Mucosa of rectum (tissue), 2 donors: ENCODE measurements around the gene CRYBG2.
"Not testable (repeated sequence)": the region's sequence is repeated elsewhere in the genome, so short reads cannot be mapped to it uniquely, and the experiment has no call there.

Source experiments
- H3K27ac ChIP-seq, 2 donors: one replicate each; pipeline ENCODE4 v1.7.0; 2013; ENCODE audit warnings: inconsistent platforms in 2 of 2, low read depth in 2 of 2, low read length in 2 of 2
- H3K27me3 ChIP-seq, 2 donors: one replicate each; pipeline ENCODE4 v1.7.0; 2013; ENCODE audit warnings: low read length in 2 of 2; ENCODE audit not compliant: control insufficient read depth in 2 of 2, insufficient read depth in 2 of 2
- H3K36me3 ChIP-seq, 2 donors: one replicate each; pipeline ENCODE4 v1.7.0; 2013; ENCODE audit warnings: low read length in 2 of 2; ENCODE audit not compliant: control insufficient read depth in 2 of 2, insufficient read depth in 2 of 2
- H3K4me1 ChIP-seq, 2 donors: one replicate each; pipeline ENCODE4 v1.7.0; 2013; ENCODE audit warnings: low read length in 2 of 2, mild to moderate bottlenecking in 1 of 2; ENCODE audit not compliant: control insufficient read depth in 2 of 2, insufficient read depth in 2 of 2
- H3K4me3 ChIP-seq, 2 donors: one replicate each; pipeline ENCODE4 v1.7.0; 2013; ENCODE audit warnings: low read length in 2 of 2
- H3K9ac ChIP-seq, 2 donors: one replicate each; pipeline ENCODE4 v1.7.0; 2013; ENCODE audit warnings: low read length in 2 of 2, low read depth in 1 of 2, mild to moderate bottlenecking in 1 of 2
- H3K9me3 ChIP-seq, 2 donors: one replicate each; pipeline ENCODE4 v1.7.0; 2013; ENCODE audit warnings: low read length in 2 of 2; ENCODE audit not compliant: control insufficient read depth in 2 of 2
- donor health status: healthy.
- donor health status: Normal muscosa, but diverticular disease.

Gene CRYBG2

DNA sequence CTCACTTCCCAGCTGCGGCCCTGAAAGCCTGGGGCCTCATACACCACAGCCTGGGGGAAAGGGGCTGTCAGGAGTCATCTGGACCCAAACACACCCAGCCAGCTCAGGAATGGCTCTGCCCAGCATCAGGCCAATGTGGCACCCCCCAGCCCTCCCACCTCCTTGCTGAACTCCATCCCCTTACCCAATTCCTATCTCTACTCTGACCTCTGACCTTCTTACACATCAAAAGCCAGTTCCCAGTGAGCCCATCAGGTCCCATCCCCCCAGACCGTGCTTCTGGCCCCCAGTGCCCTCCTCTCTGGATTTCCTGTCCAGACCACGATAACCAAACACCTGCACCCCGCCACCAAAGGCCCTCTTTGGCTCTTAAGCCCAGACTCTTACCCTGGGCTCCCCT is 16.3 kb downstream of the CRYBG2 start:
- H3K9ac ChIP-seq: no peak overlapping the region
- H3K4me1 ChIP-seq: peaks cover 4 to 7% of the 10 kb centered on the region in 2 donors
- H3K36me3 ChIP-seq: no peaks in the 10 kb centered on the region
- H3K4me3 ChIP-seq: no peak overlapping the region
- H3K27ac ChIP-seq: no peak overlapping the region
- H3K27me3 ChIP-seq: no peaks in the 10 kb centered on the region
- no peaks in the 10 kb centered on the region for H3K9me3 ChIP-seq

DNA sequence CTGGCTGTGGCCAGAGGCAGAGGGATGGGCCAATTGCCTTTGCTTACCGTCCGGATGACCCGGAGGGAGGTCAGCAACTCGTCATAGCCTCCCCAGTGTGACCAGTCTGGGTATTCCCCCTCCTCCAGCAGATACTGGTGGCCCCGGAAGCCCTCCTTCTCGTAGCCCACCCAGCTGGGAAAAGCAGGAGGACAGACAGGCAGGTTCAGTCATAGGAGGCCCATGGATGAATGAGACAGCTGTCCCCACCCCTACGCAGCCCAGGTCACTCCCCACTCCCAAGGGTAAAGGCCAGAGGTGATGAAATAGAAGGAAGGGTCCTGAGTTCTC is 16.8 kb downstream of the CRYBG2 start:
- Histone ChIP-seq H3K9ac (peak overlapping the region in 1 of 2 donors; percentile 13), H3K27ac (no peak overlapping the region), H3K4me1 (peaks cover 4 to 7% of the 10 kb centered on the region in 2 donors), H3K9me3 (no peaks in the 10 kb centered on the region), H3K27me3 (no peaks in the 10 kb centered on the region), H3K36me3 (no peaks in the 10 kb centered on the region), H3K4me3 (no peak overlapping the region)

DNA sequence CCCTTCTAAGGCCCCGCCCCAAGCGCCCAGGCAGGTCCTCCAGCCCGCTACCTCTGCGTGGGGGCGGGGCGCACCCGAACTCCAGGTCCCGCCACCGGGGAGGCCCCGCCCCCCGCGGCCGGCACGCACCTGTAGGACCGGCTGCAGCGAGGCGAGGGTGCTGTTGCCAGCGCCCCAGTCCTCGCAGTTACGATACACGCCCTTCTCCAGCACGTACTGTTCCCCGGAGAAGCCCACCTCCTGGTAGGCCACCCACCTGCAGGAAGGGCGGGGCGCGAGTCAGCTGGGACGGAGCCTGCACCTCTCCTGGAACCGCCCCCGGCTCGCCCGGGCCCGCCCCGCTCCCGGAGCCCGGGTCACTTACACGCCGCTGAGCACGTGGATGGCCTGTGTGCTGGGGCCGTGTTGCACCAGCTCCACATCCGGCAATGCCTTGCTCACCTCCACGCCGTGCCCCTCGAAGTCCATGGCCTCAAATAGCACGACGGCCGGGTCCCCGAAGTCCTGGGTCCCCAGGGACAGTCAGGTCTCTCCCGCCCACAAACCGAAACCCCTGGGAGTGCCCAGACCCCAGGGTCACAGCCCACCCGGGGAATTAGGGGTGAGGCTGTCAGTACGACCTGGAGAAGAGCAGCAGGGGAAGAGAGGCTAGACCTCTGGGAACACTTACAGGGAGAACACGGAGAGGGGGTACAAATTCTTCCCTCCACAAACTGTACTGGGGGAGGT is 17.3 kb downstream of the CRYBG2 start:
- Histone ChIP-seq H3K27ac (peak overlapping the region in 1 of 2 donors; percentile 48), H3K9me3 (no peaks in the 10 kb centered on the region), H3K4me3 (peak overlapping the region; percentile 82 to 83), H3K9ac (peak overlapping the region in 1 of 2 donors; percentile 13), H3K27me3 (no peaks in the 10 kb centered on the region), H3K36me3 (no peaks in the 10 kb centered on the region), H3K4me1 (peaks cover 4 to 7% of the 10 kb centered on the region in 2 donors)

DNA sequence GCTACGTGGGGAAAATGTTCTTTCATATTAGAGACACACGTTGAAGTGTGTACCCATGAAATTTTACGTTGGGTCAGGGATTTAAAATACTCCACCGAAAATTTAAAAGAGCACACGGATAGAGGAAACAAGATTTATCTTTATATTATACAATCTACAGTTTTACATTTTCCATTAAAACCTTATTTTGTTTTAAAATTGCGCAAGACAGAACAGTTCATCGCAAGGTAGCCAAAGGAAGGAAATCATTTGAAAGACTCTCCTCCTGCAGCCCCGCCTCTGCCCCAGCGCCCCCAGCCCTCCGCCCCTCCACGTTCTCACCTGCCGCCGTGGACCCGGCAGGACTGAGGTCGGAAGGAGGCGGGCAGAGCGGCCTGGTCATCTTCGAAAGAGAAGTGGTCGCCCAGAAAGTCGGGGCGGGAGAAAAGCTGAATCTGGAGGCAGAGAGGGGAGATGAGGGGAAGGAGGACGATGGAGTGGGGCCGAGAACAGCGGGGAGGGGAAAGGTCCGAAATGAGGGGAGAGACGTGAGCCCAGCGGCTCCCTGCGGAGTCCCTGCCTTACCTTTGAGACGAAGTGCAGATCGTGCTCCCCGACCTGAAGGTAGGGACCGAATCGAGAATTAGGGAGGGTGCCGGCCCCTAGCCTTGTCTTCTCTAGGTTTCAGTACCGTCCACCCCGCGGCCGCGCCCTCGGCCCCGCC is 18.0 kb downstream of the CRYBG2 start:
- no peaks in the 10 kb centered on the region for H3K36me3 ChIP-seq
- peak overlapping the region; percentile 82 to 83 for H3K4me3 ChIP-seq
- peak overlapping the region; percentile 24 to 54 for H3K9ac ChIP-seq
- H3K27ac ChIP-seq: peak overlapping the region in 1 of 2 donors; percentile 48
- H3K27me3 ChIP-seq: no peaks in the 10 kb centered on the region
- H3K4me1 ChIP-seq: peaks cover 4 to 7% of the 10 kb centered on the region in 2 donors
- no peaks in the 10 kb centered on the region for H3K9me3 ChIP-seq

DNA sequence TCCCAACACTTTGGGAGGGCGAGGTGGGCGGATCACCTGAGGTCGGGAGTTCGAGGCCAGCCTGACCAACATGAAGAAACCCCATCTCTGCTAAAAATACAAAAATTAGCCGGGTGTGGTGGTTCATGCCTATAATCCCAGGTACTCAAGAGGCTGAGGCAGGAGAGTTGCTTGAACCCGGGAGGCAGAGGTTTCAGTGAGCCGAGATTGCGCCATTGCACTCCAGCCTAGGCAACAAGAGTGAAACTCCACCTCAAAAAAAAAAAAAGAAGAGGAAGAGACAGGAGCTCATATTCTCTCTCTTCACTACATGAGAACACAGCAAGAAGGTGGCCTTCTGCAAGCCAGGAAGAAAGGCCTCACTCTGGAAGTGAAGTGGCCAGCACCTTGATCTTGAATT is 20.6 kb downstream of the CRYBG2 start:
- H3K9me3 ChIP-seq, H3K9ac ChIP-seq, H3K4me1 ChIP-seq, H3K4me3 ChIP-seq, H3K27me3 ChIP-seq, H3K36me3 ChIP-seq, H3K27ac ChIP-seq: not testable (repeated sequence)

DNA sequence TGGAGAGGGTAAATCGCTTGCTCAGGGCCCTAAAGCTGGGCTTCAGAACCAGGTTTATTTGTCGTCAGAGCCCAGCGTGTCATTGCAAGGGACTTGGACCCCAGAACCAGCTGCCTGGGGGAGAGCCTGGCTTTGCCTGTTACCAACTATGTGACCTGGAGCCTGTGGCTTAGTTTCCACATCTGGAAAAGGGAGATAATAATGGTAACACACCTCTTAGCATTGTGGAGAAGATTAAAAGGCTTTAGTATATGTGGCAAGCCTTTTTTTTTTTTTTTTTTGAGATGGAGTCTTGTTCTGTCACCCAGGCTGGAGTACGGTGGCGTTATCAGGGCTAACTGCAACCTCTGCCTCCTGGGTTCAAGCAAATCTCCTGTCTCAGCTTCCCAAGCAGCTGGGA is 23.7 kb downstream of the CRYBG2 start:
- Histone ChIP-seq H3K9ac (no peak overlapping the region), H3K27me3 (no peaks in the 10 kb centered on the region), H3K36me3 (no peaks in the 10 kb centered on the region)

DNA sequence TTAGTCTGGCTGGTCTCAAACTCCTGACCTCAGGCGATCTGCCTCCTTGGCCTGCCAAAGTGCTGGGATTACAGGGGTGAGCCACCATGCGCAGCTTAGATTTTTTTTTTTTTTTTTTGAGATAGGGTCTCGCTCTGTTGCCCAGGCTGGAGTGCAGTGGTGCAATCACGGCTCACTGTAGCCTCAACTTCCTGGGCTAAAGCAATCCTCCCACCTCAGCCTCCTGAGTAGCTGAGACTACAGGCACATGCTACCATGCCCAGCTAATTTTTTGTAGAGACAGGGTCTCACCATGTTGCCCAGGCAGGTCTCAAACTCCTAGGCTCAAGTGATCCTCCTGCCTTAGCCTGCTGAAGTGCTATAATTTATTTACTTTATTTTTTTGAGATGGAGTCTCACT is 24.6 kb downstream of the CRYBG2 start:
- H3K9me3 ChIP-seq, H3K27me3 ChIP-seq: not testable (repeated sequence)

More for the DNA sequence above, 23.7 kb downstream of the CRYBG2 start:
- H3K4me1 ChIP-seq: no peaks in the 10 kb centered on the region
- H3K9me3 ChIP-seq: no peaks in the 10 kb centered on the region
- no peak overlapping the region for H3K27ac ChIP-seq
- H3K4me3 ChIP-seq: no peak overlapping the region

DNA sequence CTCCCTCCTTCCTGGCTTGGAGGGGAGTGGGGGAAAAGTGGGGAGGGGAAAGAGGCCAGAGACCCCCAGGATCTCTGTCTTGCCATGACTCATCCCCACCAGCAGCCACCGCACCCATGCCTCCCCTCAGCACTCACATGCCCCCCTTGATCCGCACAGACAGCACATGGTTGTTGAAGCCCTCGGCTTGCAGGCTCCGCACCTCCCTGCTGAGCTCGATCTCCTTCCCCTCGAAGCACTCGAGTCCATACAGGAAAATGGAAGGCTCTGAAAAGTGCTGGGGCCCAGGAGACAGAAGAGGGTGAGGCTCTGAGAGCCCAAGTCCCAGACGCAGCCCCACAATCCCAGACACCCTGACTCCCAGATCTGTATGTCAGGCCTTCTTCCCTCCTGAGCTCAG is 25.3 kb downstream of the CRYBG2 start:
- no peak overlapping the region for H3K9ac ChIP-seq
- H3K36me3 ChIP-seq: no peaks in the 10 kb centered on the region
- no peaks in the 10 kb centered on the region for H3K4me1 ChIP-seq
- no peaks in the 10 kb centered on the region for H3K9me3 ChIP-seq
- H3K4me3 ChIP-seq: no peak overlapping the region
- no peaks in the 10 kb centered on the region for H3K27me3 ChIP-seq
- no peak overlapping the region for H3K27ac ChIP-seq

More for the DNA sequence above, 24.6 kb downstream of the CRYBG2 start:
- not testable (repeated sequence) for H3K27ac ChIP-seq, H3K4me3 ChIP-seq, H3K9ac ChIP-seq, H3K36me3 ChIP-seq, H3K4me1 ChIP-seq

DNA sequence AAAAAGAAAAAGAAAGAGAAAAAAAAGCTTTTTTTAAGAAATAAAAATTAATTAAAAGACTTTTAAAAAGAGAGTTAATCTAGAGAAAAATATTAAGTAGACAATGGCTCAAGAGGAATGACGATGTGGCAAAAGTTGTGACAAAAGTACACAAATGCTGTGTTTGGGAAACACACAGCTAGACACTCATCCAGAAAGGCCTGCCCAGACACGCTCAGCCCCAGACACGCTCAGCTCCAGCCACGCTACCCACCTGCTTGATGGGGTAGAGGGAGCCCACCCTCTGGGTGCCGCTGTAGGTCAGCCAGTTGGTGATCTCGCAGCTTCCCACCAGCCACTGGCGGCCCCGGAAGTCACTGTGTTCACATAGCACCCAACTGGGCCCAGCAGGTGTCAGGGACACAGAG is 26.0 kb downstream of the CRYBG2 start:
- Histone ChIP-seq H3K9me3 (no peaks in the 10 kb centered on the region), H3K9ac (no peak overlapping the region), H3K27me3 (no peaks in the 10 kb centered on the region), H3K4me1 (no peaks in the 10 kb centered on the region), H3K4me3 (no peak overlapping the region), H3K36me3 (no peaks in the 10 kb centered on the region), H3K27ac (no peak overlapping the region)

DNA sequence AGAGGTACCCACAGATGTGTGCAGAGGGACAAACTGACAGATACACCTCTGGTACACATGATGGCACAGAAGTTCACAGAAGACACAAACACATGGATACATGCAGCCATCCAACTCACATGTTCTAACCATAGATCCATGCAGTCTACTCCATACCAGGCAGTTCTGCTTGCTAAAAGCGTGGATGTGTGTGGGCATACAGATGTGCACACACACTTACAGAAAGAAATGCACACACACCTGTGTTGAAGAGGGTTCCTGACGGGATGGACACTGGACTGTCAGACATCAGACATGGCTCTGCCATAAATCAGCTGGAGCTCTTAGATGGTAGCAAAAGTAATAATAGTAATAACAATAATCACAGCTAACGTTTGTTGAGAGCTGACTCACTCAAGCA is 29.4 kb downstream of the CRYBG2 start:
- Histone ChIP-seq H3K4me3 (no peak overlapping the region), H3K27ac (no peak overlapping the region), H3K9me3 (no peaks in the 10 kb centered on the region), H3K27me3 (peaks cover 0 to 3% of the 10 kb centered on the region in 2 donors), H3K4me1 (peaks cover 6 to 7% of the 10 kb centered on the region in 2 donors), H3K36me3 (no peaks in the 10 kb centered on the region), H3K9ac (no peak overlapping the region)
